CD1c-positive myeloid dendritic cell (primary cell): ENCODE results near the gene BTRC.

Experiments used
- DNase-seq: peaks from one replicate; pipeline ENCODE4 v3.0.0-alpha.2; 2016; ENCODE audit errors: extremely low spot score

BTRC gene

DNA sequence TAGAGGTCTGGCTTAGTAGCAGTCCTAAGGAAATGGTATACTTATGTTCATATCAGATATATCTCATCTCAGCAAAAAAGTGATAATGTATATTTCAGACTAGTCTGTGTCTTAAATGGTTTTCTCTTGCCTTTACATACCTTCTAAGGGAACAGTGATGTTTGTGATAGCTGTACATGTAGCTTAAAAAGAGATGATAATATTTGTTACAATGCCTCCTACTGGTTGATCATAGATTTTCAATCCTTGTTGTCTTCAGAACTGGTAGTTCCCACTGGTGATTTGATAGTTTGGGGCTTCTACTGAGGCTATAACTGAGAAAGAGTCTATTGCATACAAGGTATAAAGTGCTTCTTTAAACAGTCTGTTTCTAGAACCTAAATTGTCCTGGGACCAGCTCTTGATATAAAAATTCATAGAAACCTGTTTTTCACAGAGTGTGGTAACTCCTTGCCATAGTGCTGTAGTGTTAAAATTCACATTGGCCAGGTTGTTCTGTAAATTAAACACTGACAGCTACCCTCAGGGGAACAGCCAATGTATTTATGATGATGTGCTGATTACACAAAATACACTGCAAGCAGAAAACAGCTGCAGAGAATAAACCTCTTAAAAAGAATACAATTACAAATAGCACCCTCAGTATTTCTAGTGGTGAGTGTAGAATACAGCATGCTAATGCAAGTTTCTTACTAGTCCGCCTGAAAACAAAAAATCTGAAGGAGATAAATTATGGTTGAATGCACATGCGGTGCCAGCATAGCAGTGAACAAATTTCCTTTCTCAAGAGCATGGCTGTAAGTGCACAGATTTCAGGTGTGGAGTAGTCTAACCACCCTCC, 90.3 kb downstream of the BTRC start:
- DNase-seq, result peak; percentile 4

DNA sequence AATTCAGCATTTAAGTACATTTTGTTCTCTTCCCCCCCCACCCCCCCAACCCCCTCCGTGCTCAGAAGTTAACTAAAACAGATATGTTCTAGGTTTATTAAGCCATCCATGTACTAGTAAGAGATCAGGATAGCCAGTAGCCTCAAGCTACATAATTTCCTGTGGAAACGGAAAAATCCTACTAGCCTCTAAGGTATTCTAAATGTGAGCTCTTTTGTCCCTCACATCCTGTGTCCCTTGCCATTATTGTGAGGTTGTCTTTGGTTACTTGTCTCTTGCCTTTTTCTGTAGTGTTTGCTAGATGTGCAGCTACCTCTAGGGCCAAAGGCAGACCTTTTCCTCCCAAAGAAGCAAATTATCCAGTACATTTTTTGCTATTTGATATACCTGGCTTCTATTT, 92.1 kb downstream of the BTRC start:
- no peak for DNase-seq

DNA sequence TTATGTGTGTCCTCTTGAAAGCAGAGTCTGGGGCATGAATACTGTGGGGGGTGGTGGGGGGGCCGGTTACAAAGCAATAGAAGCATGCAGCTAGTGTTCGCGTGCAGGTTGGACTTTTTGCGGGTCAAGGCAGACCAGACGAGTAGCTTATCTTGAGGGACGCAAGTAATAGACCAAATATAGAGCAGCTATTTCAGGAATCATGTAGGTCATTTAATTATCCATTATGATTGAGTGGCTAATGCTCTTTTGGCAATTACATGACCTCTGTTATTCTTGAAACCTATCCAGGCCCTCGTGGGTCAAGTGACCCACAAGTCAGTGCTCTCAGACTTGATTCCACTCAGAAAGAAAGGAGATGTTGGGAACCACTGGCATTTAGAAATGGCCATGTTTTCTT, 93.0 kb downstream of the BTRC start:
- no peak for DNase-seq

DNA sequence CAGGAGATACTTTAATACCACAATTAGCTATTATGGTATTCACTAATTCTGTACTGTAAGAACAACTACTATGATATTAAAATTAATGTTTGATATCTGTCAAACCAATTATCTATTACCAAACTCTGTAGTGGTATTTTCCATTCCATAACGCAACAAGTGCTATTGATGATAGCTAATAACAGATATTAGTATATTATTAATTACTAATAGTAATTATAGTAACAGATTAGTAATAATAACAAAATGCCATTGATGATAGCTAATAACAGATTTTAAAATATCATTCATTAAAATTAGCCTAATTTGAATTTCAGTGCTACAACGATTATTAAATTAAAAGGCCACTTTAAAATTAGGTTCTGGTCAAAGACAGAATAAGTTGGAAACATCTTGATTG, 93.5 kb downstream of the BTRC start:
- no peak for DNase-seq

DNA sequence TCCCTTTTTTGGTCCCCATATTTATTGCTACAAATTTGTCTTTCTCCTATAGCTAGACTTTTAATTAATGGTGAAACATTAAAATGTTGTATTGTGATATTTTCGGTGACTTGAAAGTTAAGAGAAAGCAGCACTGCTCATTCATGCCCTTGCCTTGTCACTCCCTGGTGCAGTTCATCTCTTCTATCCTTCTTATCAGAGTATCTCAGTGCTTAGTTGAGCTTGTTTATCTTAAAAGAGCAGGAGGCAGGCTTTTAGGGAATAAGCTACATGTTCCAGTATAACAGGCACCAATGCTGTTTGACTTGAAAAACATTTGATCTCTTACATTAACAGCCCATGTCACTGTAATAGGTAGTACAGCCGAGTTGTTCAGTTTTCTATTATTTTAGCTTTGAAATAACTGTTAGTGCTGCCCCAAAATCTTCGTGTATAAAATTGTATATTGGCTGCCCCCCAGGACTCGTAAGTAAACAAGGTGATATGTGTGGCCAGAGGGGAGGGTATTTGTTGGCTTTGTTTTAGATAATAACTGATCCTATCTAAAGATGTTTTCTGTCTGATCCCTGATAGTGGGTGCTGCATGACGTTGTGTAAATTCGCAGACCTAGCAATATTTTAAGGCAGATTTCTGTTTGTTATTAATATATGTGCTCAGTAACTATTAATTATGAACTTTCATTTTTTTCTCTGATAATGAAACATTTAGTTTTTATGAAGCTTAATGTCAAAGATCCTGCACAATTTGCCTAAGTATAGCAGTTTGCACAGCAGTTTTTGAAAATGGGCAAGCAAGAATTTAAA, 96.5 kb downstream of the BTRC start:
- no peak for DNase-seq

DNA sequence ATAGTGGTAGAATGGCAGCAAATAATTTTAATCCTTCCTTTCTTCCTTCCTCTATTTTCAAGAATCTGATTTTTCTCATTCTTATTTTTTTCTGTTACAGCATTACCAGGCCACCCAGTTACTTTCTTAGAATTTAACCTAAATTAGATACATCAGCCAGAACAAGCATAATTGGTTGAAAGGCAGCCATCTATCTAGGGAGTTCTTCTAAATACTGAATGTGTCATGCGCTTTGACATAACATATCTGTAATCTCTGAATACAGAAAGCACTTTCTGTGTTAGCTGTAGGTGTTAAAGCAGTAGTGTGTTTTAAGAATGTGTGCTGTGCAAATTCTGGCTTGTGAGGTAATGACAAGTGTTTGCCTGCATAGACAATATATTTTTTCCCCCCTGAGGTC, 97.3 kb downstream of the BTRC start:
- no peak for DNase-seq

DNA sequence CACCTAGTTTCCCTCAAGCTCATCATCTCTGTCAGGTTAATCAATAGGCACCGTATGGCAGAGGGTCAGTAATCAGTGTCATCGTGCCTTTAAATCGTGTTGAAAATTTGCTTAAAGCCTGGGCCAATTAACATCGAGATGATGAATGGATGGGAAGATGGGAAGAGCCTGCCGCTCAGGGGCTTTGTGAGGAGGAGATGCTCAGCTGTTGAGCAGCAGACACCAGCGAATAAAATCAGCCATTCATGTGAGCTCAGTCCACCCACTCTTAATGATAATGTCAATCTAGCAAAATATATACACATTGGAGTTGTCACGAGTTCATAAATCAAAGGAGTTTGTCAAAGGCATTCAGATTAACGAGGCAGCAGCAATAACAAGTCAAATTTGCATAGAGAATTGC, 97.7 kb downstream of the BTRC start:
- DNase-seq, result no peak

DNA sequence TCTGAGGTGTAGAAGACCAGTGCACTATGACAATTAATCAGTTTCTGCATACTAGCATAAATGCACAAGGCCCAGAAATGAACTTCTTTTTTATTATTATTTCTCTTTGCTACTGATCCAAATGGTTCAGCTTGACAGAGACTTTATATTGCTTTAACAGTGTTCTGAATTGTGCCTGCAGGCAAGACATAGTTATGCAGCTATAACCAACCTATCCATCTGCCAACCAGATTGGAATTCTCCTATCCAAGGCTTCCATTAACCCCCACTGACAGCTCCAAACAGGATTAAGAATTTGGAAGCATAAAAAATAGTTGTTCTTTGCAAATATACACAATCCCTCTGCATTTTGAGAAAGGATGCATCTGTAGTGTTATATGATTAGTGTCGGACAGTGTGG, 98.2 kb downstream of the BTRC start:
- DNase-seq, result no peak

DNA sequence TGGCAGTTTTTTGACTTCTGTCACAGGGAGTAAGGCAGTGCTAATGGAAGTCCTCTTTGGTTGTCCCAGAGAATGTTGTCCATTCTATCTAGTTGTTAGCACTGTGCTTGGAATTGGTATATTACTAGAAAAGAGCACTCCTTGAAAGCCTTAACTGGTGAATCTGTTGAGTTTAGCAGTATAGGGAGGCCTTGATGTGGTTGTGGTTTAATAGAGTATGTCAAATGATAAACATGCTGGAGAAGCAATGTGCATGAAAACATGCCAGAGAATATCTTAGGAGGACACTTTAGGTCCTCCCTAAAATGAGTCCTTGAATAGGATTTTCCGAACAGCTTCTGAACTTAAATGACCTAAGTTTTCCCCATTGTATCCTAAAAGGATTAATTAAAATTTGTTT, 98.6 kb downstream of the BTRC start:
- DNase-seq, result no peak

DNA sequence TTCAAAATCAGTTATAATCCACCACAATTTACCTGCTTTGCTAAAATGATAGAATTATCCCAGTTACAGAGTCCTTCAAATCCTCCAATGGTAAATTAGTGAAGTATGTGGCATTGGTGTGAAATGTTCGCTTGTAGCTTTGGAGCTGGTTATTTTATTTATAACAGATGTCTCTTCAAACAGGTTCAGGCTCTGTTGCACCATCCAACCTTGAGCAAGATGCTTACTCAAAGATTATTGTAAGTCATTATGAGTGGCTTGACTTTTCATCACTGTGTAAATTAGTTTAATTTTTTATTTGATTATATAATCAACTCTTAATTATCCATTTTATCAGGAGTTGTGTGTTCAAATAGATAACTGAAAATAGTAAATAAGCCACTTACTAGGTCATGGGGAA, 99.4 kb downstream of the BTRC start:
- DNase-seq, result no peak

DNA sequence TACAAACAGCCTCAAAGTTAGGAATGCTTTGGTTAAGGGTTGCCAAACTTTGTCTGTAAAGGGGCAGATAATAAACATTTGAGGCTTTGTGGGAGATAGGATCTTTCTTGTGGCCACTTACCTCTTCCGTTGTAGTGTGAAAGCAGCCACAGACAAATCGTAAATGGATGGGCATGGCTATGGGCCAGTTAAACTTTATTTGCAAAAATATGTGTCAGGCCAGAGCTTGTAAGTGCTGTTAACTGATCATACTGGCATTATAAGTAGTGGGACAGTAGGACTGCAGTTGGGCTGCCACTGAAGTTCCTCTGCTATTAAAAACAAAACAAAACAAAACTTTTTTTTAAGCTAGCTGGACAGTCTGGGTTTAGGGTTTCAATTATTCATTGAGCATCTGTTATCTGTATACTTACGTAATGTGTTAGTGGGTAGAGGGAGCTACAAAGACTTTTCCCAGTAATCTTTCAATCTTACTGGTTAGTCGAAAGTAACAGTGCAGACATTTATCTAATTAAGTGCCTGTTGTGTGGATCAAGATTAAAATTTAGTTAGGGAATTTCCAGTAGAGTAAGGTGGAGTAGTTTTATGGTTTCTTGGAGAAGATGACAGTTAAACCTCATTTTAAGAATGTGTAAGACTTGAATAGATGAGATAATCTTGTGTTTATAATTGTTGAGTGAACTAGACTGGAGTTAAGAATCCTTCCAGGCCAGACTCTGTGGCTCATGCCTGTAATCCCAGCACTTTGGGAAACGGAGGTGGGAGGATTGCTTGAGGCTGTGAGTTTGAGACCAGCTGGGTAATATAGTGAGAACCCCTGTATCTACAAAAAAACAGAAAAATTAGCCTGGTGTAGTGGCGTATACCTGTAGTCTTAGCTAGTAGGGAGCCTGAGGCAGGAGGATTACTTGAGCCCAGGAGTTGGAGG, 100.1 kb downstream of the BTRC start:
- DNase-seq, result no peak

DNA sequence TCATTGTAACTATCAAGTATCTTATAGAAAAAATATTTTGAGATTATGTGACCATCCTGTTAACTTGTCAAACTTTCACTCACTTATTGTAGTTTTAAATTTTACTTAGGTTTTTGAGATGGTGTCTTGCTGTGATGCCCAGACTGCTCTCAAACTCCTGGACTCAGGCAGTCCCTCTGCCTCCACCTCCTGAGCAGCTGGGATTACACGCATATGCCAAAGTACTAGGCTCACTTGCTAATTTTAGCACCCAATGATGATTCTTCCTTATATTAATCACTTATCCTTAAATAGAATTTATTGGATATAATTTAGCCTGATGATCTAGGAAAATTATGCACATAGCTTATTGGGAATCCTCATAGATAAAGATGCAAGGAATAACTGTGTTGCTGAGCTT, 104.9 kb downstream of the BTRC start:
- DNase-seq, result no peak

DNA sequence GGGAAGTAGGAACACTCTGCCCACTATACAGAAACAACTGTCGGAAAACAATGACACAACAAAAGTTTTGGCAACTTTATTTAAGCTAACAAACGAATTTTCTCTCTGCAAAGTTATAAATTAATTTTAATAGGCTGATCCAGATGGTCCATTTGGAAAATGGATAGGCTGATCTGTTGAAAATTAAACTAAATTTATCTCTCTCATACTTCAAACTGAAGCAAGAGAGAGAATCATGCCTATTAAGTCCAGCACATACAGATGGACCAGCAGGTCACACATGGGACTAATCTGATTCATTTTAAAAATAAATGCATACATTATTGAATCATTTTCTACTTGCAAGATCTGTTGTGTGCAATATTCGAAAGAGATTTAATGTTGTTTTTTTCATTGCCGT, 110.1 kb downstream of the BTRC start:
- no peak for DNase-seq

DNA sequence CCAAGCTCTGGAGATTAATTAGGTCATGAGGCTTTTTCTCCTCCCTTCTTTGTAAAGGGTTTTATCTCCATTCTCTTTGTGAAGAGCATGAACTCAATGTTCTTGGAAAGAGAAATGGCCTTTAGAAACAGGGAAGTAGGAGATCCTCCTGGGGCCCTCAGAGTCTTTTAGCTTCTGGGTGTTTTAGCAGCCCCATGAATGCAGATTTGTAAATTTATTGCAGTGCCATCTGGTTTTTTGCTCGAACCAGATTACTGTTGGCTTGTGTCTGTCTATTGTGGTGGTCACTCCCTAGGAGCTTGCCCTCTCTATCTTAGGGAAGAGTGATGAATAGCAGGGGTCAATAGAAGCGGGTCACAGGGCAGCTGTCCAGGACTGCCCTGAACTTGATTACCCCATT, 110.6 kb downstream of the BTRC start:
- no peak for DNase-seq

DNA sequence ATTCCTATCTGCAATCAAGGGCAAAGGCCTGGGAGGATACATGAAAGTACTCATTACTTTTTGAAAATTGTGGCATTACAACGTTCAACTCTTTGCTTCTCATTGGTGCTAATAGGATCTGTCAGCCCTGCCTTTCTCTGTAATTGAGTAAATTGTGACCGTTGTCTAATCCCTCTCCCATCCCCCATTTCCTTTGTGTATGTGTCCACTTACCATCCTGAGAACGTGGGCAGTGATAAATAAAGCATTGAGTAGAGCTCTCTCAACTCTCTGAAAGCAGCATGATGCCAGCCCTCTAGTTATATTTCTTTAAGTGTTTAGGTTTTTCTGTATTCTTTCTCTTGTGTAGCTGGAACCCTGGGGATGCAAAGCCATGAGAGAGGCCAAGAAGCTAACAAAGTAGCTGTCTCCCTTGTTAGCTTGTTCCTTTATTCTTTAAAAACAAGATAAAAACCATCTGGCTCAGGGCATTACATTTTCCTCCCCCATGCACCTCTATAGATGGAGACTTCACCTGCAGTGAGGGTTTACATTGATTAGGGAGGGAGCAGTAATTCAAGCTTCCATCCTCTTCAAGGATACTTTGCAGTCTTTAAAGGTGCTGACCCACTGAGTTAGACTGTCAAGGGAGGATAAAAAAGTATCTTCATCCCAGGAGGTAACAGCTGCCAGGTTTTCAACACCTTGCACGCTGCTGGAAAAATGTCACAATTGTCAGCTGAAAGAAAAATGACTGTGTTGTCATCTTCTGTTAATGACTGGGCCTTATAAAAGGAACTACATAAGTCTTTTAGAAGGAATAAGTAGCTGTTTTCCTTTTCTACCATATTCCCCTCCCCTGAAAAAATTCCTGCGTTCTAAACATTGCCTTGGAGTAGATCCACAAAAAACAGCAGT, 112.3 kb downstream of the BTRC start:
- no peak for DNase-seq

DNA sequence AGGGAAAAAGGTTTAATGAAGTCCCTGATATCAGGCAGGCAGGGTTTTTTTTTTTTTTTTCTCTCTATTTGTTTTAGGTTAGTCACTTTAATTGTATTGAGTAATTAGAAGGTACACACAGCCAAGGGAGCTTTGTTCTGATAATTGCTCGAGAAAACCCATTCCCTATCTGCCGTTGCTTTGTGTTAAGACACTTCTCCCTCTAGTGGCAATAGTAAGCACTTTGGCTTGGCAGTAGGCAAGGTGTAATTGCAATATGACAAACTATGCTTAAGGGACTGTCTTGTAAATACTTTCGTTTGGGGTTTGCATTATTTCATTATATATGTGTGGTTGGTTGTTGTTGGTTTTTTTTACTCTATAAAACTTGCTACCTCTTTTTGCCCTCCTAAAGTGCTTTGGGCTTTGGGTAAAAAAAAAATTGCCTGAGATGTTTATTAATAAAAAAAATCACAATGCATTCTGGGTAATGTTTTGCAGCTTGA, 113.4 kb downstream of the BTRC start:
- DNase-seq, result peak; percentile 60

DNA sequence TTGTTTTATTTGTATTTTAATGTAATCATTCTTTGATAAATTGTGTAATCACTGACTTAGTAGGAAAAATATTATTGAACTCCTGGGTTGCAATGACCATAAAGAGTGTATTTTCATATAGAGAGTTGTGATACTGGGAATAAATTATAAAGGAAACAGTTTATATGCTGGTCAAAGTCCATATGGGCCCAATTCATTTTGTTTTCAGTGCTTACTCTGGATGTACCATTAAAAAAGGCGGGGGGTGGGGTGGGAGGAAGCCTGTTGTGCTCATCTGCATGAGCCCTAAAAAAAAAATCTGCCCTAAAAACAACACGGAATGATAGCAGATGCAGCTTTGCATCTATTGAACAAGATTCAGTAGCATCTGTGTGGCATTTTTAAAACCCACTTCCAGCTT, 114.2 kb downstream of the BTRC start:
- DNase-seq, result no peak

DNA sequence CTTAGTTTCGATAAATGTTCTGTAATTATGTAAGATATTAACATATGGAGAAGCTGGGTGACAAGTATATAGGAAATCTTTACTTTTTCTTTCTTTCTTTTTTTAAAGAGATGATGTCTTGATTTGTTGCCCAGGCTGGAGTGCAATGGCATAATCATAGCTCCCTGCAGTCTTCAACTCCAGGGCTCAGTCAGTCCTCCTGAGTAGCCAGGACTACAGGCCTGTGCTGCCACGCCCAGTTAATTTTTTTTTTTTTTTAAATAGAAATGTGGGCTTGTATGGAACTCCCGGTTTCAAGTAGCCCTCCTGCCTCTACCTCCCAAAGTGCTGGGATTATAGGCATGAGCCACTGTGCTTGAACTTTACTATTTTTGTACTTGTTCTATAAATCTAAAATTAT, 122.4 kb downstream of the BTRC start:
- DNase-seq, result no peak

DNA sequence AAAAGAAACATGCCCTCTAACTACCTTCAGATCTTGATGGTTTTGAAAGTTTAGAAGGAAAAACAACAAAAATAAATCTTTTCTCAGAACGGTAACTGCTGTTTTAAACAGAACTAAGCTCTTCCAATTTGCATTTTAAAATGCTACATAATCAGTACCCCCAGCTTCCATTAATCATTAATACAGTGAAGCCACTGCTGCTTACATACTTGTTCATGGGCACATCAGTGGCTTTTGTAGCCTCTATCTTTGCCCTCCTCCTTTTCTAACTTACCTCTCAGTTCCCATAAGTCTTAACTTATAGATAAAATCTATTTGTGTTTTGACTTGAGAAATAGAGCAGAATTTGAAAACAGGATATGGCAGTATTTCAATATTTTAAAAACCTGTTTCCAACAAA, 125.0 kb downstream of the BTRC start:
- no peak for DNase-seq

DNA sequence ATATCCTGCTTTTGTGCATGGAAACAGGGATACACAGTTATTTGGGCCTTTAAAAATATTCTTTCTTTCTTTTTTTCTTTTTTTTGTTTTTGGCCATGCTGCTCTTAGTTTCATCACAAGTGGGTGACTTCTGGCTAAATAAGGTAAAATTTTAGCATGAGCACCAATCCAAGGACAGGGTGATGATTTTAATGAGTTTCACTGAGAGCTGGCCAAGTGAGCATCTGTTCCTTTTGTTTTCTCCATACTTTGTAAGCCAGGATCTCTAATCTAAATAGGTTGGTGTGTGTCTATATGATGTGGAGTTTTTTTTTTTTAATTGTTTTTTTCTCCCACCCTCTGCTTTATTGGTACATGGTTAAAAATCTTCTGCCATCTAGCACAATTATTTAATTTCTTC, 127.3 kb downstream of the BTRC start:
- DNase-seq, result no peak

DNA sequence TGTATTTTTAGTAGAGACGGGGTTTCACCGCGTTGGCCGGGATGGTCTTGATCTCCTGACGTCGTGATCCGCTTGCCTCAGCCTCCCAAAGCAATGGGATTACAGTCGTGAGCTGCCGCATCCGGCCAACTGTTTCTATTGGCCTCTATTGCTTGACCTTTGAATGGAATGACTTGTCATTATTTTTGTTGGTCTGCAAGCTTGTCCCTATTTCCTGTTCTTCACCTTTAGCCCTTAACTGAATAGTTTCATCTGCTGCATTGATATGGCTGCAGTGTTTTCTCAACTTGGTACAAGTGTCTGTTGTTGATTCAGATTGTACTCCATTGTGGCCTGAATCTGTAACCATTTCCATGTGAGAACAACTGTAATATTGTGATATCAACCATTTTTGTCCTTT, 128.6 kb downstream of the BTRC start:
- no peak for DNase-seq
